NCI-H774 (cell line): ENCODE data around the gene OR2Z1.

ENCODE experiments used
- DNase-seq: peaks from one replicate; lab custom pipeline; 2025; lab: John Stamatoyannopoulos, UW

Gene OR2Z1, protein sequence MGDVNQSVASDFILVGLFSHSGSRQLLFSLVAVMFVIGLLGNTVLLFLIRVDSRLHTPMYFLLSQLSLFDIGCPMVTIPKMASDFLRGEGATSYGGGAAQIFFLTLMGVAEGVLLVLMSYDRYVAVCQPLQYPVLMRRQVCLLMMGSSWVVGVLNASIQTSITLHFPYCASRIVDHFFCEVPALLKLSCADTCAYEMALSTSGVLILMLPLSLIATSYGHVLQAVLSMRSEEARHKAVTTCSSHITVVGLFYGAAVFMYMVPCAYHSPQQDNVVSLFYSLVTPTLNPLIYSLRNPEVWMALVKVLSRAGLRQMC

GRCh38 chr19:8721334-8721733, at the start of gene OR2Z1:
Gene OR2Z1, plus strand, starts transcription at chr19:8721634. Its CDS starts 9,395 bp downstream, at chr19:8731029.
- no peak for DNase-seq

DNA sequence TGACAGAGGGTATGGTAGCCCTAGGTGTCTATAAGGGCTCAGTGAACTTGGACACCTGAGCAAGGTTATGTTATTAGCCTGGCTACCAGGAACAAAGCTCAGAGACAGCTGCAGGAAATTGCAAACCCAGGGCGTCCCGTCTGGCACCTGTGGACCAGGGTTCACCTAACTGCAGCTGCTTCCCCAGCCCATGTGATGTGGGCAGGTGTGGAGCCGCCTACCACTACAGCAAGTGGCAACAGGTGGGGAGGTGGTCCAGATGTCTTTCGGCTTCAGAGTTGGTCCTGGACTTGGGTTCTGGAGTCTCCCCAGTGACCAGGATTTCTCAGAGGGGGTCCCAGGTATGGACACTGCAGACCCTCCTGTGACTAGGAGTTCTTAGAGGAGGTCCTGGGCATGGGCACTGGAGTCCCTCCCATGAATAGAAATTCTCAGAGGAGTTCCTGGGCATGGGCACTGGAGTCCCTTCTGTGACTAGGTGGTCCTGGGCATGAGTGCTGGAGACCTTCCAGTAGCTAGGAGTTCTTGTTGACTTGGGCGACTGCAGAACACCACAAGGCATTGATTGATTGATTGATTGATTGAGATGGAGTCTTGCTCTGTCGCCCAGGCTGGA, 48.0 kb upstream of the OR2Z1 start:
- no peak for DNase-seq

GRCh38 chr19:8675066-8675465, 46.4 kb upstream of the OR2Z1 start:
- DNase-seq, result no peak

DNA sequence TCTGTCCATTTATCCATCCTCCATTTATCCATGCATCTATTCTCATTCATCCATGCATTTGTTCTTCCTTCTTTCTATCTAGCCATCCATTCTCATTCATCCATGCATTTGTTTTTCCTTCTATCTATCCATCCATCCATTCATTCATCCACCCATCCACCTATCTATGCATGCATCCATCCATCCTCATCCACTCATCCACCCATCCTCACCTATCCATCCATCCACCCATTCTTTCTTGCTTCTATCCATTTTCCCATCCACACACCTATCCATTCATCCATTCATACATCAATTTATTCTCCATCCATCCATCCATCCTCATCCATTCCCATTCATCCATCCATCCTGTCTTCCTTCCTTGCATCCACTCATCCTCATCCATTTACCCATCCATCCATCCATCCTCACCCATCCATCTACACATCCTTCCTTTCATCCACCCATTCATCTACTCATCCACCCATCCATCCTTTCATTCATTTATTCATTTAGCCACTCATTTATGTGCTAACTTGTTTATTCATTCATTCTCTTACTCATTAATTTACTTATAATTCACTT, 43.1 kb upstream of the OR2Z1 start:
- DNase-seq, result no peak

- no peak for DNase-seq
Observed at GRCh38 chr19:8680676-8681344, 40.6 kb upstream of the OR2Z1 start.

GRCh38 chr19:8681345-8682029, 39.9 kb upstream of the OR2Z1 start:
- no peak for DNase-seq

GRCh38 chr19:8682472-8682871, 39.0 kb upstream of the OR2Z1 start:
- no peak for DNase-seq

DNA sequence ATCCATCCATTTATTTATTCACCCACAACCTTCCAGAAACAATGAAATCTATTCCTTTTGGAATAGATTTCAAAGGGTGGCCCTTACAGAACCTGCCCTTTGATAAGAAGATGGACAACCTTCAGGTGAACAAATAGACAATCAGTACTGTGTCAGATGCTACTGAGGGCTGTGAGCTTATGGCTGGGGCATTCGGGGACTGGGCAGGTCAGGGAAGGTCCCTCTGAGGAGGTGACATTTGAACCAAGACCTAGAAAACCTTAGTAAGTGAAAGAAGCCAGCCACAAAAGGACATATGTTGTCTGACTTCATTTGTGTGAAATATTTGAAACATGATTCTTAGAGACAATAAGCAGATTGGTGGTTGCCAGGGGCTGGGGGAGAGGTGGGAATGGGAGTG, 38.5 kb upstream of the OR2Z1 start:
- no peak for DNase-seq

DNA sequence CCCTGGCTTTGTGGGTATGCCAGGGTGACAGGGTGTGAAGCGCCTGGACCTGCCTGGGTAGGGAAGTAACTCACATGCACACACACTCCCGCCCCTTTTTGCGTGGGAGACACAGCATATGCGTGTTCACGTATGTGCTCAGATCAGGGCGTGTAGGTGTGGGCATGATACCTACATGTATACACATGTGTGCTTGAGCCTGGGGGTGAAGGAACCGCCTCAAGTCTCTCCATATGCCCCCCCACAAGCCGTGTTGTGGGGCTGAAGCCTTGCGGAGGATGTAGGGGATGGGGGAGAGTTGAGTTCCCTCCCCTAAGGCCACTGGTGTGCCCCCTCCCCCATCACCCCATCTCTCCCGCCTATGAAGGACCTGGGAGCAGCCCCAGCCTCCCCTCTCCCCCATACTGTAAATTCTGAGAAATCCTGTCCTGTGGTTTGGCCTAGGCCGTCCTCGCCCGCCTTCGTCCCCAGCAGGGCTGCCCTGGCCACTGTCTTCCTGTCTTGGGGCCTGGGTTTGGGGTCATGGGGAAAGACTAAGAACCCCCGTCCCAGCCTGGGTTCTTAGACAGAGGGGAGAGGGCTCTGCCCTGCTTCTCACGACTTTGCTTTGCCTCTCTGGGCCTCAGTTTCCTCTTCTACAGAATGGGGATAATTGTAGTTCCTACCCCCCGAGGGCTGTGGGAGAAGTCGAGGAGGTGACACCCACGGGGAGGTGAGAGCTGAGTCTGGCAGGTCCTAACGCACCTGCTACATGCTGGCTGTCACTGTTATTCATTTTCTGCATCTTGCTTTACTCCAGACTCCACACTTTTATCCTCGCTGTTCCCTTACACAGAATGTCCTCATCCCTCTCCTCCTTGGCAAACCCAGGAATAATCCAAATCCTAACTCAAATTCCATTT, 37.2 kb upstream of the OR2Z1 start:
- no peak for DNase-seq

GRCh38 chr19:8686549-8686948, 34.9 kb upstream of the OR2Z1 start:
- DNase-seq, result no peak

DNA sequence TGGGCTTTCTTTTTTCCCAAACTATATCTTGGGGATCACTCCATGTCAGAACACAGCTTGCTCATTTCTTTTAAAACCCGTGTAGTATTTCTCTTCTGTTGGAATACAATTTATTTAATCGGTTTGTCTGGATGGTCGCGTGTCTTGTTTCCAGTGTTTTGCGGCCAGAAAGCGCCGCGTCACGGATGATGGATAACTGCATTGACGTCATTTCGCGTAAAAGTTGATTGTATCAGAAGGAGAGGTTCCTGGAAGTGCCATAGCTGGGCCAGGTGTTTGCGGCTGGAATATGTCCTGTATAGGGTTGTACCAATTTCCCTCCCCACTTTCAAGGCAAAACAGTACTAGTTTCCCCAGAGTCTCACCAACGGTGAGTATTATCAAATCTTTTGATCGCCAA, 32.5 kb upstream of the OR2Z1 start:
- DNase-seq, result no peak

DNA sequence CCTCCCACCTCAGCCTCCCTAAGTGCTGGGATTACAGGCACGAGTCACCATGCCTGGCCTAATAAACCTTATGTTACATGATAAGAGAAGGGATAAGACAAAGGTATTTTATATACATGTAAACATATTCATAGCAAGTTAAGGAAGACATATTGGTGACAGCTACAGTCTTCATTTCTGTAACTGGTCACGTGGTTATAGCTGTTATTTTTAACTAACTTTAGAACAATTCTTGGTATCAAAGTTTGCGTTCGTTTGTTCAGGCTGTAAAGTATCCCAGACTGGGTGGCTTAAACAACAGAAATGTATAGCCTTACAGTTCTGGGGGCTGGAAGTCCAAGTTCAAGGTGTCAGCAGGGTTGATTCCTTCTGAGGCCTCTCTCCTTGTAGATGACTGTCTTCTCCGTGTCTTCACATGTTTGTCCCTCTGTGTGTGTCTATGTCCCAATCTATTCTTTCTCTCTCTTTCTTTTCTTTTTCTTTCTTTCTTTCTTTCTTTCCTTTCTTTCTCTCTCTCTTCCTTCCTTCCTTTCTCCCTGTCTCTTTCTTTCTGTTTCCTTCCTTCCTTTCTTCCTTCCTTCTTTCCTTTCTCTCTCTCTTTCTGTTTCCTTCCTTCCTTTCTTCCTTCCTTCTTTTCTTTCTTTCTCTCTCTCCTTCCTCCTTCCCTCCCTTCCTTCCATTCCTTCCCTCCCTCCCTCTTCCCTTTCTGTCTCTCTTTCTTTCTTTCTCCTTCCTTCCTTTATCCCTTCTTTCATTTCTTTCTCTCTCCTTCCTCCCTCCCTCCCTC, 30.5 kb upstream of the OR2Z1 start:
- DNase-seq, result no peak

GRCh38 chr19:8695501-8695900, 25.9 kb upstream of the OR2Z1 start:
- no peak for DNase-seq

- no peak for DNase-seq
Observed at GRCh38 chr19:8695911-8696310, 25.5 kb upstream of the OR2Z1 start.

DNA sequence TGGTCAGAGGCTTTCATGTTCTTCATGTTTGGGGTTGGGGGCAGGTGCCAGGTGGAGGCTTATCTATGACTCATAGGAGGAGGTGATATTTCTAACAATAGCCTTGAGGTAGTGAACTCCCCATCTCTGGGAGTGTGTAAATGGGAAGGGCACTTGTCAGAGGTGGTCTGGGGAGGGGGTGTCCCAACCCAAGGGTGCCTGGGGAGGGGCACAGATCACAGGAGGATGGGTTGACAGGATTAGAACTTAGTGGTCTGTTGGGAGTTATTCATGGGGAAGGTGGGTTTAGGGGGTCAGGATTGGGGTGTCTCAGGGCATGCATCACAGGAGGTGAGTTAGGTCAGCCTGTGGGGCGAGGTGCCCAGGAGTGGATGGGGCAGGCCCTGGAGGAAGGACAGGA, 24.4 kb upstream of the OR2Z1 start:
- DNase-seq, result no peak

- DNase-seq, result no peak
Observed at GRCh38 chr19:8697671-8698432, 23.6 kb upstream of the OR2Z1 start.

DNA sequence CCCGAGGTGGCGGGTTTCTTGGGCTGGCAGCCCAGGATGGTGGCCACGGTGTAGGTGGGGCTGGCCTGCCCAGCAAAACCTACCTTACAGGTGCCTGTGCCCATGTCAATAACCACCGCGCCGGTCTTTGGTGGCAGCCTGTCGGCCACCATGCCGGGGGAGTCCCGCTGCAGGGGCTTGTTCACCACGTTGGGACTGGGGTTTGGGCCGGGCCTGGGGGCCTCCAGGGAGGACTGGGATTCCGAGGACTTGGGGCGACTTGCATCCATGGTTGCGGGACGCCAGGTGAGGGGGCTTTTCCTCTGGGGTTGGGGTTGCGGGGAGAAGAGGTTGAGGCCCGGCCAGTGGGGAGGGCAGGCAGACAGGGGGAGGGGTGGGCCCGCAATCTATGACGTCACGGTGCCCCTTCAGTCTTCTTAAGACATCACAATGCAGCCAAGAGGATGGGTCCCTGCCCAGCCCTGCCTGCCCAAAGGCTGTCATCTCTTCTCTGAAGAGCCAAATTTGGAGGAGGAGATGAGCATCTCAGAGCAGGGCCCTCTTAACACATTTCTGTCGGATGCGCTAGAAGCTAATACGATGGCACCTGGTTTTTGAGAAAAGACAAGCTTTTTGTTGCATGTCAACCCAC, 22.9 kb upstream of the OR2Z1 start, which contains the start of gene ACTL9:
TSS of gene ACTL9 (minus strand) at position 363 of the 631 bp plus-strand sequence. CDS start at position 269, 94 bp downstream.
- no peak for DNase-seq

DNA sequence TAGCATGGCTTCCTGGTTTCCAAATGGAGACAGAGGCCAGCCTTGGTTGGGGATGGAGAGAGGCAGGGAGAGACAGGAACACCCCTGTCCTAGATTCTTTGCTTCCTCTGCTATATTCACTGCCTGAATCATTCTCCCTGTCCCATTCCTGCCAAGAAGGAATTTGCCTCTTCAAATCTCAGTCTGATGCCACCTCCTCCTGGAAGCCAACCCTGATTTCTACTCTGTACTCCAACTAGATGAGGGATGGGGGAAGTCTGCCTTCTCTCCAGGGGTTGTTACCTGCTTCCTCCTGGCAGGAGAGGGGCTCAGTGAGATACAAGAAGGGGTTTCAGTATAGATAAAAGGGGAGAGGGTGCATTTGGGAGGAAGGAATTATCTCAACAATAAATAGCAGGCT, 21.5 kb upstream of the OR2Z1 start:
- DNase-seq, result no peak

- DNase-seq, result no peak
Observed at GRCh38 chr19:8700956-8701355, 20.5 kb upstream of the OR2Z1 start.
